Activated CD4-positive, alpha-beta T cell treated with anti-CD3 and anti-CD28 coated beads for 48 hours (primary cell): ENCODE results near the gene FIBIN.

Experiments used
- DNase-seq: peaks from one replicate; pipeline ENCODE4 v3.0.0-alpha.2; 2020

Gene FIBIN

DNA sequence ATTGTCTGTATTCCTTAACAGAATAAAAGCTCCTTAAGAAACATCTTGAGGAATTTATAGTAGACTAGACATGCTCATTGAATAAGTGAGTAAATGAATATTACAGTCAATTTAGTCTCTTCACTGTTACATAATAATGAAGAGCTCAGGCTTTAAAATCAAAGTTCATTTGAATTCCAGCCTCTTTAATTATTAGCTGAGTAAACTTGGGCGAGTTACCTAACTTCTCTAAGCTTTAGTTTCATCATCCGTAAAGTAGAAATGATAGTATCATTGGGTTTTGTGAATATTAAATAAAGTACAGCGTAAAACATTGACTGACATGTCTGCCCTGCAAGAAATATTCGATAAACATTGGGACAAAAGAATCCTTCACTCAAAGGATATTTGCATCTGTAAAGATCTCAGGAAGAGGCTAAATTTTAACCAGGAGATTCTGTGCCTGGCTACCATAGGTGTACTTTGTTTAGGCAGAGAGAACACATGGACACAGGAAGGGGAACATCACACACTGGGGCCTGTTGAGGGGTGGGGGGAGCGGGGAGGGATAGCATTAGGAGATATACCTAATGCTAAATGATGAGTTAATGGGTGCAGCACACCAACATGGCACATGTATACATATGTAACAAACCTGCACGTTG is 31.5 kb downstream of the FIBIN start:
- no peak for DNase-seq

- no peak for DNase-seq
Observed at GRCh38 chr11:27025957-27026733, 32.2 kb downstream of the FIBIN start.

GRCh38 chr11:27028561-27028965 is 34.7 kb downstream of the FIBIN start:
- no peak for DNase-seq

GRCh38 chr11:27029966-27030365 is 36.1 kb downstream of the FIBIN start:
- no peak for DNase-seq

DNA sequence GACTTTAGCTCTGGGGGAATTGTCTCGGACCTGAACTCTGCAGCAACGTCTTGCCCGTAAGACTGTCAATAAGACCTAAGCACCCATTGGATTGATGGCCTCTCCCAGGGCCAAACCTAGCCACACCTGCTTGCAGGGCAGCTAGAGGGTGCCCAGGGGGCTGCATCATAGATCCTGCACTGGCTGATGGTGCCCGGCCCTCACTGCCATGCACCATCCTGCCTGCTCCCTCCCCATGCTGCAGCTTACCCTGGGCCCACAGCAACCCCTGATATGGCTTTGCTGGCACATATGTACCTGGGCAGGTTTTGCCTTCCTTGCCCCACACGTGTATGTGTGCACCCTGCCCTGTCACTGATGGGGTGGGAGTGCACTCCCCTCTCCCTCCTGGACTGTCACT is 37.8 kb downstream of the FIBIN start:
- DNase-seq = no peak

DNA sequence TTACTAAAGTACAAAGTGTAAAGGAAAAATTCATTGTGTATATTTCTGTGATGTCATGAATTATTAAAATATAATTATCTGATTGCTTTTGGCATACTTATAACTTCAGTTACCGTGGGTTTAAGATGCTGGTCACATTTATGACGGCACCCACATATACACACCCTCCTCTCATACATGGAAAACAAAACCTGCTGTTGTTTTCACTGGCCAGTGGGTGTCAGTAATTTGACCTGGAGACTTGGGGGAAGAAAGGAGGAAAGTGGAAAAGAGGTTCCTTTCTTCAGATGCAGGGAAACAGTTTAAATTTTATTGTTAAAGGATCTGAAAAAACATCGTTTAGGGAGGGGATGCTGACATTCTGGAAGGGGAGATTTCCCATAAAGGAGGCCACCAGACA is 46.0 kb downstream of the FIBIN start:
- DNase-seq = no peak

- DNase-seq = no peak
Observed at GRCh38 chr11:27040302-27041115, 46.6 kb downstream of the FIBIN start, which contains the start of gene BBOX1. Gene BBOX1, plus strand, starts transcription at chr11:27040815. Its CDS starts 14,616 bp downstream, at chr11:27055431.

- DNase-seq = no peak
Observed at GRCh38 chr11:27041141-27041899, 47.4 kb downstream of the FIBIN start.
